Right lobe of liver (tissue), 4 donors: ENCODE results near the gene HBQ1.
"Not testable (repeated sequence)": the region's sequence is repeated elsewhere in the genome, so short reads cannot be mapped to it uniquely, and the experiment has no call there.

ENCODE experiments used
- CTCF ChIP-seq, 4 donors: fragments of 200-600 bp in 3 of 4; fragments of 450-650 bp in 1 of 4; IDR thresholded peaks; one replicate each; pipeline versions ENCODE4 v1.5.1 to v1.8.0; 2016 to 2022; ENCODE audit warnings: antibody characterized with exemption in 4 of 4, mild to moderate bottlenecking in 2 of 4
- POLR2A ChIP-seq: fragments of 450-650 bp; IDR thresholded peaks from one replicate; pipeline ENCODE4 v1.6.1; 2017; ENCODE audit warnings: antibody characterized with exemption, mild to moderate bottlenecking
- donor health status: DM: no; HTN: no; CAD: no.
- donor health status: DM: no; HTN: no; CAD: no.
- donor health status: DM: no; HTN: yes; CAD: no.

GRCh38 chr16:230351-230750 is 50.1 kb downstream of the HBQ1 start:
- TF ChIP-seq CTCF (IDR thresholded peaks at IDR 0.05); POLR2A: not testable (repeated sequence)
